NCI-H1105 treated with DMSO at 0.1 percent for 48 hours (cell line): ENCODE results near the gene TFF3.
"Not testable (repeated sequence)": the region's sequence is repeated elsewhere in the genome, so short reads cannot be mapped to it uniquely, and the experiment has no call there.

Source experiments
- DNase-seq: peaks from one replicate; lab custom pipeline; 2025; lab: John Stamatoyannopoulos, UW

The TFF3 gene

GRCh38 chr21:42304556-42305454 lies 10.4 kb downstream of the TFF3 start:
- DNase-seq, result no peak

DNA sequence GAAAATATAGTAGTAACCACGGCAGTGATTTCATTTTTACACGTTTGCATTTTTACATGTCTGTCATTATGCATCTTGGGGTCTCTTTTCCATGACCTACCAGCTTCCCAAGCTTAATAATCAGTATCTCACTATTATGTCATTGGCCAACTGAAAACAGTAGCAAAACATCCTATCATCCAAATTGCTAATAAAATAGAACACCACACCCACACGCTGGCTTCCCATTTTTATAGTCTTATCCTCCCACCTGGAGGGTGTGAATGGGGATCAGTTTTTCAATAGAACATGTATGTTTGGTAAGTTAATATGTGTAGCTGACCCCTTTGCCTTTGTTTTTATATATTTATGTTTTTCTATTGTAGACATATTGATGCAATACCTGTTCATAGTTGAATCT lies 11.8 kb downstream of the TFF3 start:
- DNase-seq, result no peak

- DNase-seq, result no peak
Observed at GRCh38 chr21:42302794-42303193, 12.4 kb downstream of the TFF3 start.

DNA sequence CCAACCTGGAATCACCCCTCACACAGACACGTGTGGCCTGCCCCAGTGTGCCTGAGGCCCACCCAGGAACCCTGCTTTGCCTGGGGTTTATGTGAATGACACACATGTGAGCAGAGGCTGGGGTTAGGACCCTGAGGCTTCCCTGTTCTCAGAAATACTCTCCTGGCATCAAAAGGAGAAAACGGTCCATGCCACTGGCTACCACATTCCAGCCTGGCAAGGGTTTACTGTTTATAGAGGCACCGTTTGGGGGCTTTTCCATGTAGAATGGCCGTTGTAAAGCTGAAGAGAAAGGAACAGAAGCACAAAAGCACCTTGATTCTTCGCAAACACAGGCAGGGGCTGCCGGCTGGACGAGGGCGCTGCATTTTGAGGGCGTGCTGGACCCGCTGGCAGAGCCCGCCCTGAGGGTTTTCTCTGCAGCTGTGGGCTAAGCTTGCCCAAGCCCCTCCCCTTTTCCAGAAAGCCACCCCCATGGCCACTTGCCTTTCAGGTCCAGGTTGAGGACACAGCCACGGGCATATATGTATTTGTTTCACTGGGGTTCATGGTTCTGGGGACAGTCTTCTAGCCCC lies 13.0 kb downstream of the TFF3 start:
- DNase-seq, result no peak

GRCh38 chr21:42301371-42302075 lies 13.7 kb downstream of the TFF3 start:
- no peak for DNase-seq

DNA sequence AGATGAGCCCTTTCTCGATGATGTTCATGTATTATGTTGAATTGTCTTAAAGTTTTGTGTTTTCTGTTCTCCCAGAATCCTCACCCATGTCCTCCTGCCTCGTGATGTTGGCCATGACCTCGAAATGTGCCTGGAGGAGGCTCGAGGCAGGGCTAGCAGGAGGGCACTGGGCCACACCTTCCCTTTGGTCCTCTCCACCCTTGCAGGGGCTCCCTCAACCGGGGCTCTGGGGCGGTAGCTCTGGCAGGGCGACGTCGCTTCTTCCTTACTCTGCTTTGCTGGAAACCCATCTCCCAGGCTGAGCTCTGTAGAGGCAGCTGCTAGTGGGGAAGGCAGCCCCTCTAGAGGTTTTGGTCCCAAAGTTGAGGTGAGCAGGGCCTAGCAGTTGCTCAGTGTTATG lies 14.3 kb downstream of the TFF3 start:
- DNase-seq, result no peak

DNA sequence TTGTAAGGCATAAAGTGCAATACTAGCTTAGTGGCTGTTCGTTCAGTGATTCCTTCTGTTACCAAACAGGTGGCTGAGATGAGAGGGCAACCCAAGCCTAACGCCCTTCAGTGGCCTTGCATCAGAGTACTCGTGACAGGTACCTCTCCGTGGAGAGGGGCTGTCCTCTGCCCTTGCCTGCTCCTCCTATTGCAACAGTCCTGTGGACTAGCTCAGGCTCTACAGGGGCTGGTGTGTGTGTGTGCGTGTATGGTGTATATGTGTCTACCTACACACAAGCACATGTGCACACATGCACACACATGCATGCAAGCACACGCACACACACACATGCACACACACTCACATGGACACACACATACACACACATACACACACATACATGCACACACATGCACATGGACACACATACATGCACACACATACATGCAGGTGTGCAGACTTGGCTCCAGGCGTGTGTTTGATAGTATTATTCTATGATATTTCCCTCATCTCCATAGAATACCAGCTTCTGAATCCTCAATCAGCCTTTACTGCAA lies 15.1 kb downstream of the TFF3 start:
- DNase-seq, result no peak

DNA sequence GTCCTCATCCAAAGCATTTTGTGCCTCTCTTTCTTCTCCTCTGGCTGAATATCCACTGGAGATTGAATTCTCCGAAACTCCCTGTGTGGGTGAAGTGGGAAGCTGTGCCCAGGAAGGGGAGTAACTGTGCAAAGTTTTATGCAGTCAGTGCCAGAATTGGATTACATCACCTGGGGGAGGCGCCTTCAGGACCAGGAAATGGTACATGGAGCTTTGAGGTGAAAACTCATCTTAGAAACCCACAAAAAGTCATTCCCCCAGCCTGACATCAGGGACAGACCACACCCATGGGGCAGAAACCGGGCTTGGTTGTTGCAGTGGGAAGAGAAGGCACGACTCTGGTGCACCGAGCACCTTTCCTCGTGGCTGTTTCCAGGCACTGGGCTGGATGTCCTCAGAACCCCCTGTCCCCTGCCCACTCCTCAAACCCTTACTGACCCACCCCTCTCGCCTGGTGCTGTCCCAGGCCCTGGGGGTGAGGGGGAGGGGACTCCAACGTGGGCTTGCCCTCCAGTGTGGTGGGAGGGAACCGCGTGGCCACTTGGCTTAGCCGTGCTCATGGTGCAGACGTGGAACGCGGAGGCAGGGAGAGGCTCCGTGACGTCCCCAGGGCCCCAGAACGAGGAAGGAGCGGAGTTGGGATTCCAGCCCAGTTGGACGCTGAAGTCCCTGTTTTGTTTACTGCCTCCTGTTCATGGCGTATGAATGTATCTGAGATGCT lies 15.7 kb downstream of the TFF3 start:
- DNase-seq, result no peak

GRCh38 chr21:42298657-42299056 lies 16.6 kb downstream of the TFF3 start:
- no peak for DNase-seq

DNA sequence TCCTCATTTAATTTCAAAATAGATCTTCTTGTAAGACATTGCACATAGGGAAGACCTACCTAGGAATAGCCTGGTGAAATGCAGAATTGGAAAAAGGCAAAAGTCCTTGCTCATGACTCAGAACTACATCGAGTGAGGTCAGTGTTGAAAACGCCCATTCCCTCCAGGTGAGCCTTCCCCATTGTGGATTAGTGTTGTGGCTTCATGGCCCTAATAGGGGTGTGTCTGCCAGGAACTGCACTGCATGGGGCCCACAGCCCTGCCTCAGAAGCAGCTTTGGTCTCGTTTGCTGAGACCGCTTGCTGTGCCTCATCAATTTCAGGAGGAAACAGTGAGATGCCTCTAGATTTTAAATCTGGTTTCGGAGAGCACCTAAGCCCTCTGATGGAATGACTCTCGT lies 17.0 kb downstream of the TFF3 start:
- DNase-seq, result no peak

GRCh38 chr21:42297377-42297776 lies 17.8 kb downstream of the TFF3 start:
- DNase-seq, result no peak

GRCh38 chr21:42296501-42296900 lies 18.7 kb downstream of the TFF3 start:
- DNase-seq, result no peak

DNA sequence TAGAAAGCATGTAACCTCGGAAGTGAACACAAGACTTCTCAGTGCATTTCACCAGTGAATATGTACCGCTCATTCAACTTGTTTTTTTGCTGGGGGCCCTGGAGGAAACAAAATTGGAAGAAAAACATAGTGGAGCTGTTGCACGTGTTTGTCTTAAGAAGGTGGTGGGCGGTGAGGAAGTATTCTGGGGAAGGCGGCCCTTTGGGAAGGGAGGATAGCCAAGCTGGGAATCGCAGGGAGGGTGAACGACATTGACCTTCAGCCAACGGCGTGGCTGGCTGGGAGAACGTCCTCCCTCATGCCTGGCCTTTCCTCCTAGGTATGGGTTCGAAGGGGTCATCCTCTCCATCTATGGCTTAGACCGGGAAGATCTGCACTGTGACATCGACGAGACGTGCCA lies 19.4 kb downstream of the TFF3 start:
- no peak for DNase-seq

DNA sequence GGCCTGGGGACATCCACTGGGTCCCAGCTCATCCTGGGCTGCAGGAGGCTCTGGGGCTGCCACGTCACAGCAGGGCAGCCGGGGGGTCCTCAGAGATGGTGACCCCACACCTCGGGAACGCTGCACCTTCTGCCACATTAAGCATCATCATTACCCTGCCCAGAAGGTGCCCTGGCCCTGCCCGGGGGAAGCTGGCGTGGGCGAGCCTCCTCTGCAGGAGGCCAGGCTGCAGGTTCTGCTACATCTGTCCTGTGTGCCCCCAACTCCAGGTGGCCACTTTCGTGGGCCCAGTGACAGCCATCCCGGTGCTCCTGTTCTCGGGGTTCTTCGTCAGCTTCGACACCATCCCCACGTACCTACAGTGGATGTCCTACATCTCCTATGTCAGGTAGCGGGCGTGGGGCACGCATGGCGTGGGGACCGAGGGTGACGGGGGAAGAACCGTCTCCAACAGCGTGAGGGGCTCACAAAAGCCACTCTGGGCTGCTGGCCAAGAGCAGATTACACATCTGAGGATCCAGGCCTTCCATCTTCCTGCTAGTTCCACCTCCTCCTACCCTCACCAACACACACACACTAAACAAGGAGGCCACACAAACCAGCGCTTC lies 20.8 kb downstream of the TFF3 start:
- no peak for DNase-seq

DNA sequence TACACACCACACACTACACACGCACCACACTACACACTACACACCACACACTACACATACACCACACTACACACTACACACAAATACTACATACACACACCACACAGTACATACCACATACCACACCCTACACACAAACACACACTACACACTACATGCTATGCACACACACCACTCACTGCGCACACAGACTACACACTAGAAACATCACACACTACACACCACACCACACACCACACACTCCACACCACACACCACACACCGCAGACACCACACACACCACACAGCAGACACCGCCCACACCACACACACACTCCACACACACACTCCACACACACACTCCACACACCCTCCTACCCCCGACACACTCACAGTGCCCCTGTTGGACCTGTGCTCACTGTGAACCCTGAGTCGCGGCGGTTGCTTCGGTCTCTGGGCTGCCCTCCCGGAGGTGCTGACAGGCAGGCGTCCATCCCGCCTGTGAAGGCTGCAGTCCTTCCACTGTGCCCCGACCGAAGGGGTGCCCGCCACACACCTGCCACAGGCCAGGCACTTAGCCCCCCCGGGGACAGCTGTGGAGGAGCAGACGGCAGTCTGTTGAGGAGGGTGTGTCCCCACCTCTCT lies 21.4 kb downstream of the TFF3 start:
- DNase-seq, result no peak

- DNase-seq, result not testable (repeated sequence)
Observed at GRCh38 chr21:42292563-42293142, 22.6 kb downstream of the TFF3 start.

GRCh38 chr21:42291751-42292562 lies 23.3 kb downstream of the TFF3 start:
- DNase-seq, result no peak

DNA sequence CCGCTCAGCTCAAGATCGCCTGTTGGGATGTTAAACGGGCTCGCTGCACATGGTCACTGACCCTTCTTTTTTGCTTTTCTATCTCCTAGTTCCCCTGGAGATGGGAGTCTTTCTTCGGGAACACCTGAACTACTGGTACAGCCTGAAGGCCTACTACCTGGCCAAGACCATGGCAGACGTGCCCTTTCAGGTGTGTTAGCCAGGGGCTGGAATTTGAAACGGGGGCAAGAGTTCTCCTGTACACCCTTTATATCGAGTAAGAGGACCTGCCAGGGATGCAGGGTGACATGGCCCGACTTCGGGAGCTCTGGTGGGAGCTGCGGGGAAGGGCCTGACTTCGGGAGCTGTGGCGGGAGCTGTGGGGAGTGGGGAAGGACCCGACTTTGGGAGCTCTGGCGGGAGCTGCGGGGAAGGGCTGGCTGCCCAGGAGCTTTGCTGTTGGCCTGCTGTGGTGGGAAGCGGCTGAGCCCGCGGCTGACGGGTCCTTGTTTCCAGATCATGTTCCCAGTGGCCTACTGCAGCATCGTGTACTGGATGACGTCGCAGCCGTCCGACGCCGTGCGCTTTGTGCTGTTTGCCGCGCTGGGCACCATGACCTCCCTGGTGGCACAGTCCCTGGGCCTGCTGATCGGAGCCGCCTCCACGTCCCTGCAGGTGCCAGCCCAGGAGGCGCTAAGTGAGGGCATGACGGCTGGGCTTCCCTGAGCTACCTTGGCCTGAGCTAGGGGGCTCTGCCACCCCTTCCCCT lies 24.0 kb downstream of the TFF3 start:
- no peak for DNase-seq

GRCh38 chr21:42290505-42290904 lies 24.7 kb downstream of the TFF3 start:
- DNase-seq, result no peak
